ENCODE data around the gene CLEC7A.

The CLEC7A gene

GRCh38 chr12:10070380-10070779, 59.6 kb downstream of the CLEC7A start:
- DNase-seq (ENCODE audit: low read depth) = no peak
- TF ChIP-seq, protein P1, sequence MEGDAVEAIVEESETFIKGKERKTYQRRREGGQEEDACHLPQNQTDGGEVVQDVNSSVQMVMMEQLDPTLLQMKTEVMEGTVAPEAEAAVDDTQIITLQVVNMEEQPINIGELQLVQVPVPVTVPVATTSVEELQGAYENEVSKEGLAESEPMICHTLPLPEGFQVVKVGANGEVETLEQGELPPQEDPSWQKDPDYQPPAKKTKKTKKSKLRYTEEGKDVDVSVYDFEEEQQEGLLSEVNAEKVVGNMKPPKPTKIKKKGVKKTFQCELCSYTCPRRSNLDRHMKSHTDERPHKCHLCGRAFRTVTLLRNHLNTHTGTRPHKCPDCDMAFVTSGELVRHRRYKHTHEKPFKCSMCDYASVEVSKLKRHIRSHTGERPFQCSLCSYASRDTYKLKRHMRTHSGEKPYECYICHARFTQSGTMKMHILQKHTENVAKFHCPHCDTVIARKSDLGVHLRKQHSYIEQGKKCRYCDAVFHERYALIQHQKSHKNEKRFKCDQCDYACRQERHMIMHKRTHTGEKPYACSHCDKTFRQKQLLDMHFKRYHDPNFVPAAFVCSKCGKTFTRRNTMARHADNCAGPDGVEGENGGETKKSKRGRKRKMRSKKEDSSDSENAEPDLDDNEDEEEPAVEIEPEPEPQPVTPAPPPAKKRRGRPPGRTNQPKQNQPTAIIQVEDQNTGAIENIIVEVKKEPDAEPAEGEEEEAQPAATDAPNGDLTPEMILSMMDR (IDR thresholded peaks at IDR 0.05; ENCODE audit: insufficient read depth, low read depth, low read length, missing control alignments) = no peak

DNA sequence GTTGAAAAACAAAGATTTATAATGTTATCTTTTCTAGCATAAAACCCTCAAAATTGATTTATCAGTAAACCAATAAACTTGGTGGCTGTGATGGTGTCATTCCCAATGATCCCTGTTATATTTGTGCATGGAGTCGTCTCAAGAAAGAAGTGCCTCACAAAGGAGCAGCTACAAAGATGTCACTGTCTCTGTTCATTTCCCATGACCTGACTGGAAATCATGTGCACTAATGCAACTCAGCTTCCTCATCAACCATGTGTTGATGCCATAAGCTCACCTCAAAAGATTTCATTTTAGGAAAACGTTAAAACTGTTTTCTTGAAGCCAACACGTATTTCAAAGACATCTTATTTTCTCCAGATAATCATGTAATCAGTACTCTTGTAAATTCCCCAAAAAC, 60.0 kb downstream of the CLEC7A start:
- H3K4me3 ChIP-seq (ENCODE audit: low read depth, low read length) = no peak overlapping the region
- DNase-seq (ENCODE audit: low read depth) = no peak
- TF ChIP-seq, protein P1 (IDR thresholded peaks at IDR 0.05; ENCODE audit: insufficient read depth, low read depth, low read length, missing control alignments) = no peak

More at GRCh38 chr12:10070380-10070779, 59.6 kb downstream of the CLEC7A start:
- H3K4me3 ChIP-seq (ENCODE audit: low read depth, low read length) = no peak overlapping the region

- TF ChIP-seq, protein P1 (IDR thresholded peaks at IDR 0.05; ENCODE audit: insufficient read depth, low read depth, low read length, missing control alignments) = no peak
- DNase-seq (ENCODE audit: low read depth) = no peak
- no peak overlapping the region for H3K4me3 ChIP-seq (ENCODE audit: low read depth, low read length)
Observed at GRCh38 chr12:10069099-10069498, 60.9 kb downstream of the CLEC7A start.

GRCh38 chr12:10068644-10069043, 61.4 kb downstream of the CLEC7A start:
- no peak for DNase-seq (ENCODE audit: low read depth)
- no peak overlapping the region for H3K4me3 ChIP-seq (ENCODE audit: low read depth, low read length)
- TF ChIP-seq, protein P1 (IDR thresholded peaks at IDR 0.05; ENCODE audit: insufficient read depth, low read depth, low read length, missing control alignments) = no peak

GRCh38 chr12:10067942-10068341, 62.1 kb downstream of the CLEC7A start:
- TF ChIP-seq, protein P1 (IDR thresholded peaks at IDR 0.05; ENCODE audit: insufficient read depth, low read depth, low read length, missing control alignments) = no peak
- no peak for DNase-seq (ENCODE audit: low read depth)
- H3K4me3 ChIP-seq (ENCODE audit: low read depth, low read length) = no peak overlapping the region

GRCh38 chr12:10067264-10067663, 62.7 kb downstream of the CLEC7A start:
- H3K4me3 ChIP-seq (ENCODE audit: low read depth, low read length) = no peak overlapping the region
- no peak for DNase-seq (ENCODE audit: low read depth)
- TF ChIP-seq, protein P1 (IDR thresholded peaks at IDR 0.05; ENCODE audit: insufficient read depth, low read depth, low read length, missing control alignments) = no peak
